GM18858 (cell line): ENCODE data around the gene PPFIBP1.
"Not testable (repeated sequence)": the region's sequence is repeated elsewhere in the genome, so short reads cannot be mapped to it uniquely, and the experiment has no call there.

Experiments used
- ATAC-seq: cut with Tn5 transposase; IDR thresholded peaks from one replicate; pipeline ENCODE4 v1.9.1; 2021; ENCODE audit not compliant: unreplicated experiment

PPFIBP1 gene

GRCh38 chr12:27622436-27623195, 98.6 kb downstream of the PPFIBP1 start:
- no peak for ATAC-seq

- ATAC-seq = no peak
These were observed 99.6 kb downstream of the PPFIBP1 start for GRCh38 chr12:27623645-27624044.

- ATAC-seq = no peak
These were observed 100.6 kb downstream of the PPFIBP1 start for GRCh38 chr12:27624586-27624985.

- peak; percentile 78 for ATAC-seq
These were observed 103.3 kb downstream of the PPFIBP1 start for GRCh38 chr12:27627123-27627852.

DNA sequence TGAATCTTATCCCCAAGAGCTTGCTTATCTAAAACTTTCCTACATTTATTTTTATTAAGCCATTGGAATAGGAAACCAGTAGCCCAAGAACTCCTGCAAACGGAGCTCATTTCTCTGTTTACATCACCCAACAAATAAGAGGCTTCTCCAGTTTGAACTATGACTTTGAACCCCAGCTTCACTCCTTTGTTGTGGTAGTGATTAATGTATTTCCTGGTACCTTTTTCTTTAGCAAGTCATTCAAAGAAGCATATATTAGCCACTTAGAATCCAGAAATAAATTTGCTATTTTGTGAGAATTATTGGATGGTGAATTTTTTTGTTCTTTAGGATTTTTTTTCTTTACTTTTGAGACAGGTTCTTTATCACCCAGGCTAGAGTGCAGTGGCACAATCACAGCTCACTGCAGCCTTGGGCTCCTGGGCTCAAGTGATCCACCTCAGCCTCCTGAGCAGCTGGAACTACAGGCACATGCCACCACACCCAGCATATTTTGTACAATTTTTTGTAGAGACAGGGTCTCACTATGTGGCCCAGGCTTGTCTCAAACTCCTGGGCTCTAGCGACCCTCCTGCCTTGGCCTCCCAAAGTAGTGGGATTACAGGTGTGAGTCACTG, 104.0 kb downstream of the PPFIBP1 start:
- ATAC-seq = not testable (repeated sequence)

GRCh38 chr12:27630219-27630618, 106.2 kb downstream of the PPFIBP1 start:
- not testable (repeated sequence) for ATAC-seq

DNA sequence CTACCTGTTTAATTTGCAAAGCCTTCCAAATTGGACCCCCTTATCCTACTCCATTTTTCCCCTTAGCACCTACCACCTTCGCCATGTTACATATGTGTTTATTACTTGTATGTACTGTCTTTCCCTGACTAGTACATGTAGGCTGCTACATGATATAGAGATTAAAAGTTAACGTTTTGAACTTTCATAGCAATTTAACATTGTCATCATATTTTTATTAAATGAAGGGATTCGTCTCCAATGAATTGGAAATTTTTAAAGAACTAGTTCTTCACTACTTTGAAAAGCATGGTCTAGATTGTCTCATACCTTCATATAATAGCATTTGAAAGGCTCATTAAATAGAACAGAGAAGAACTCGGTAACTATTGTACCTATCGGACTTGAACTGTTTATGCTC, 107.4 kb downstream of the PPFIBP1 start:
- ATAC-seq = no peak

DNA sequence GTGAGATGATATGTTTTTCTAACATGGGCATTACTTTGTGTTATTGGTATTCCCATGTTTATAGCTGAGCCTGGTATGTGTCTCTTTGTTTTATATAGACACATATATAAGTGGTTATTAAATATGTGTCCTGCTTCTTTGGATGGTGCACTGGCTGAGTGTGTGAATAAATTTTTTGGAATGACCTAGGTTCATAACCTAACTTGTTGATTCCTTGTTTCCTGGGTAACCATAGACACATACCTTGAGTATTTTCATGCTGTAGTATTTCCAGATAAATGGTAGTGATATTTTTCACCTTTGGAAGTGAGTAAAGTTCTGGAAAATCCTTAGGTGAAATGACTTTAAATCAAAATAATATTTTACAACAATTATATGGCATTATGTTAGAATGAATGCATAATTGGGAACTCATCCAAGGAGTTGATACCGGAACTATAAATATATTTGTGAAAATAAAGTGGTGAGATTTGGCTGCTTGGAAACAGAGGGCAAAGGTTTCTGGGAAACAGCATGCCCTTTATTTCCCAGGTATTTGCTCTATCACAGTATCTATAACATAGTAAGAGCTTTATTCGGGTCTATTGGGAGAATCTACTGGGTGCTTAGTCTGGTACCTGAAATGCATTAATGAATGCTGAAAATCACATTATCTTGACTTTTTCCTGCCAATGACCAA, 107.9 kb downstream of the PPFIBP1 start:
- no peak for ATAC-seq

DNA sequence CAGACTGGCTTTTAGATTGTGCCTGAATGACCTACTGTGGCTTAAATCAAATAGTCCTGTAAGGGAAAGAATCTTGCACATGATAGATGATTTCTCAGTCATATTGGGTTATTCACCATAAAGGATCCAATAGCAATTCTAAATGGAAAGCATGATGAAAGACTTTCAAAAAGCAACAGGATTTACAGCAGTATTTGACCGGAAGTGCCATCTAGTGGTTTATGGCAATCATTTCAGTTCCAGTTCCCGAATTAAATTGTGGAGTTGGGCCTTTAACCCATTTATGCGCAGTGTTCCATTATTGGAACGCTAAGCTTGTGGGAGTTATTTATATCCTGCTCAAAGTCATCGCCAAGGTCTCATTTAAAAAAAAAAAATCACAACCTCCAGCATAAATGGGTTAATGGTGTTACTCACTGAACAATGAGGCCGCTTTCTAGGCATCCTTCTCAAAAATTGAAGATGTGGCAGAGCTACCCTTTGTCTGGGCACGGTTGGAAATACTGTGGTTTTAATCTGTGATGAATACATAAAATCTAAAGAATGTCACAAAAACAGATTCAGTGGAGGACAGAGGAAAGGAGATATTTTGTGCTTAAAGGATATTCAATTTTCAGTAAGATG, 111.5 kb downstream of the PPFIBP1 start:
- no peak for ATAC-seq

GRCh38 chr12:27636569-27636968, 112.6 kb downstream of the PPFIBP1 start:
- not testable (repeated sequence) for ATAC-seq

DNA sequence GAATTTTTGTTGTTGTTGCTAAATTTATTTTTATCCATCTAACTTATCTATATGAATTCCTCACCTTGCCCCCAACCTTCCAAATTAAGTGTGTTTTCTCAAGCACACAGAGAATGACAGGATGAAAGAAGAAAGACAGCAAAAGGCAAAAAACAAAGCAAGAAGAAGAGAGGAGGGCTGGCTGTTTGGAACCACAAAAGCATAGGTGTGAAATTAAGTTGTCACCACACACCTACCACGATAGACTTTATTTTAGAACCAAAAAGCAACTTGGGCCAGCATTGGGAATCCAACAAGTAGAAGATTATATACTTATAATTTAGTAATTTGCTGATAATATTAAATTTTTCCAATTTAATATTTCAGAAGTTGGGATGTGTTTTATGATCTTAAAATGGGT, 113.5 kb downstream of the PPFIBP1 start:
- no peak for ATAC-seq

- ATAC-seq = no peak
These were observed 115.3 kb downstream of the PPFIBP1 start for GRCh38 chr12:27639265-27639664.

DNA sequence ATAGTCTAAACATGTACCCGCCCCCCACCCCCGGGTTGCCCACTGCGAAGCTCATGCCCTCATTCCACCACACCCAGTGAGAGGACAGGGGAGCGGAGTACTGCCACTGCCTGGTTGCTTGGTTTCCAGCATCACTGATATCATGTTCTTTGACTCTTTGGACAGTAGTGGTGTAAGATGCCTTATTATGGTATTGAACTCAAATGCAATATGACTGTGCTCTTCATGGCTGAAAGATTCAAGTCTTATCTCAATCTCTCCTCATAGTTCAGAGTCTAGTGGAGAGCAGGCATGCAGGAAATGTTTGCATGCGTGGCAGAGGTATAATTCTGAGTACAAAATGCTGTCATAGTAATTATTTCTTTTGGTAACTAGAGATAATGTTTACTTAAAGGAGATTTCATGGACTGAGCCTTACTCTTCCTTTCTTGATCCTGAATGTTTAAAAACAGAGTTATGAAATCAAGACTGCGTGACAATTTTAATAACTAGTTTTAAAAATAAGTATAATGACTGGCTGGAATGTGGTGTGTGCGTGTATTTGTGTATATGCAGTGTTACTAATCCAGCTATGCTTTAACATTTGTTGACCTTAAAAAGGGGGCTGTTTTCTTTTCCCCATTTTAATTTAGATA, 116.7 kb downstream of the PPFIBP1 start:
- ATAC-seq = not testable (repeated sequence)

DNA sequence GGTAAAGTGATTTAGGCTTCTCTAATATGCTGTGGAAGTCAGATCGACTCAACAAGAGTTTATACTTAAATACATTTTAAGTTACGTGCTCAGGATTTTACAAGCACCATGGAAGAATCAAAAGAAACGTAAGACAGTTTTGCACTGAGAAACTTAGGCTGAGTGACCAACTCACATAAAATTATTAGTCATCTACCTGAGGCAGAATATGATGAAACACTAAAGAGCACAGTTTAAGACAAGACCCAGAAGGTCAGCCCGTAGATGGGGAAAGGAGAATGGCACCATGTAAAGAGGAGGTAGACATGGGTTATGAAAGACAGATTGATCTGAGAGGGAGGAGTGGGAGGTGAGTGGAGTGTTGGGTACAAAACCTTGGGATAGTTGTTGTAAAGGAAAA, 118.4 kb downstream of the PPFIBP1 start:
- ATAC-seq = not testable (repeated sequence)

DNA sequence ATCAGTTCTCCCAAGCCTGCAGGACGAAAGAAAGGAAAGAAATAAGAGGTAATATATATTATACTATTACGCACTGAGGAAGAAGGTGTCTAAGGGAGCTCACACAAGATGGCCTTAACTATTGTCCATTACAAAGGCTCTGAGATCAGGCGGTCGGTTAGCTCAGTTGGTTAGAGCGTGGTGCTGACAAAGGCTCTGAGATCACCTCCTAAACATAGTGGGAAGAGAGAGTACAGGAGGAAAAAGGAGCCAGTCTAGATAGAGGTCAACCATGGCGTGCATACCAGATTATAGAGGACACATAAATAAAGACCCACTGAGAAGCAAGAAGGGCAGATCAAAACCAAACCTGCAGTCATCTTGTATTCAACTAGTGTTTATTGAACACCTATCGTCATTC, 118.9 kb downstream of the PPFIBP1 start:
- not testable (repeated sequence) for ATAC-seq

DNA sequence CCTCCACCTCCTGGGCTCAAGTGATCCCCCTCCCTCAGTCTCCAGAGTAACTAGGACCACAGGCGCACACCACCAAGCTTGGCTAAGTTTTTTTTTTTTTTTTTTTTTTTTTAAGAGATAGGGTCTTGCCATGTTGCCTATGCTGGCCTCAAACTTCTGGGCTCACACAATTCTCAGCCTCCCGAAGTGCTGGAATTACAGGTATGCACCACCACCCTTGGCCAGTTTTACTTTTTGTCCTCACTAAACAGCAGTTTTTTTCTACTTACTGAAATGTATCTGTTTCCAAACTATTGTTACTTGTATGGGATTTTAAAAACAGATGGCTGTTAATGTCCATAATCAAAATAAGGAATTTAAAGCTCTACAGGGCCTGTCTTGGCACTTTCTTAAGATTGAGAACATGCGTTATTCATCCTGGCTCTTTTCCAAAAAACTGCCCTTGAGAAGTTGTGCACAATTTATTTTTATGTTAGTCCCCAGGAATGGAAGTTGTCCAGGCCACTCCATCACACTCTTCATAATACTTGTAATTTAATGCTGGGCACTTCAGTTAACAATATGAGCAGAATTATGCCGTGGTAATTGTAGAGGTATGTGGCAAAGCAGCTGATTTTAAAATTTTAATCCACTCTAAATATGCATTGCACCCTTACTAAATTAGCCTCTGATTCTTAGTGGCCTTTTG, 120.3 kb downstream of the PPFIBP1 start:
- no peak for ATAC-seq

- no peak for ATAC-seq
These were observed 121.7 kb downstream of the PPFIBP1 start for GRCh38 chr12:27645671-27646070.

- ATAC-seq = no peak
These were observed 122.1 kb downstream of the PPFIBP1 start for GRCh38 chr12:27646149-27646548.

GRCh38 chr12:27650011-27650410, 126.0 kb downstream of the PPFIBP1 start:
- ATAC-seq = no peak

DNA sequence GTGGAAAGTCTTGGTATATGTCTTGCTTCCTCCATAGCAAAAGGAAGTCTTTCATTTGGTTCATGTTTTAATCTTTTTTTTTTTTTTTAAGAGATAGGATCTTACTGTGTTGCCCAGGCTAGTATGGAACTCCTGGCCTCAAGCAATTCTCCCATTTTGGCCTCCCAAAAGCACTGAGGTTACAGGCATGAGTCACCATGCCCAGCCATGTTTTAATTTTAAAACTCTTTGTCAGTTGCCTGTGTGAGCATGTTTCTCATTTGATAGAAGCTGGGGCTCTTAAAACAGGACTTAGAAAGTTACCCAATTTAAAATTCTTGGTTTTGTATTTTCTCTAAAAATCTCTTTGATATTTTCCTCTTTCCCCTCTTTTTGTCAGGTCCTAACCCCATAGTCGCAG, 127.2 kb downstream of the PPFIBP1 start:
- ATAC-seq = no peak
